HepG2 (cell line): ENCODE results near the gene HOTAIR. TPM values are rescaled to one million over a fixed set of nuclear protein-coding genes. Genes with fewer than 3 reads are reported as not detected.

Experiments
- ATAC-seq: fragments of 200-7000 bp; cut with Tn5 transposase; 3 replicates; pipeline ENCODE4 v1.9.1; 2020; ENCODE audit warnings: mild to moderate bottlenecking, moderate library complexity
- BruUV-seq: library from RNA; stranded (reverse); fragments of 400-500 nt; replicated peaks from 2 replicates; lab custom pipeline; 2021; lab: Mats Ljungman, UMichigan
- CTCF ChIA-PET: fragments of 300-600 bp; formaldehyde crosslinking; extraction: SDS; loops from one replicate; lab custom pipeline; 2021; ENCODE audit warnings: low total read pairs, inconsistent platforms, low intra/inter-chr PET ratio; lab: Yijun Ruan, JAX
- POLR2A ChIA-PET: fragments of 350-600 bp; sonication (Branson Sonifier 250); formaldehyde crosslinking; loops from one replicate; lab custom pipeline; 2020; ENCODE audit warnings: antibody characterized with exemption, inconsistent platforms; lab: Yijun Ruan, JAX
- DNase-seq: peaks from one replicate; pipeline ENCODE4 v3.0.0-alpha.2; 2015; ENCODE audit warnings: low spot score
- FAIRE-seq: peaks from 3 replicates; lab custom pipeline; 2011; peaks lifted over from hg19 to GRCh38; lab: Jason Lieb, UNC
- H2AFZ ChIP-seq: one replicate; pipeline ENCODE4 v1.6.1; 2011; ENCODE audit warnings: low read length, inconsistent platforms
- H3K27ac ChIP-seq: fragments of 300-600 bp; 3 replicates; pipeline ENCODE4 v1.8.0; 2011; ENCODE audit warnings: mixed run types, mild to moderate bottlenecking, mixed read lengths, low read length, inconsistent platforms; ENCODE audit not compliant: insufficient read depth; ENCODE audit errors: extremely low read length
- H3K27me3 ChIP-seq, 2 experiments: fragments of 200-600 bp in 1 of 2; 2 replicates in 1 of 2; 3 replicates in 1 of 2; pipeline versions ENCODE4 v1.6.0 to v1.8.0; 2011; ENCODE audit warnings: low read length in 2 of 2, mild to moderate bottlenecking in 2 of 2, moderate library complexity in 2 of 2, inconsistent platforms in 1 of 2; ENCODE audit not compliant: insufficient read depth in 2 of 2, control insufficient read depth in 1 of 2
- H3K36me3 ChIP-seq, 2 experiments: fragments of 200-600 bp in 1 of 2; replicated peaks in 1 of 2; 2 replicates in 1 of 2; 3 replicates in 1 of 2; pipeline versions ENCODE4 v1.5.1 to v1.8.0; 2011; ENCODE audit warnings: low read length in 2 of 2, inconsistent platforms in 1 of 2; ENCODE audit not compliant: insufficient read depth in 2 of 2, control insufficient read depth in 1 of 2
- H3K4me1 ChIP-seq: 2 replicates; pipeline ENCODE4 v1.5.1; 2012; ENCODE audit warnings: low read length, inconsistent platforms; ENCODE audit not compliant: insufficient read depth
- H3K4me2 ChIP-seq: 2 replicates; pipeline ENCODE4 v1.6.0; 2011; ENCODE audit warnings: low read depth, low read length, inconsistent platforms
- H3K4me3 ChIP-seq, 3 experiments: fragments of 200-600 bp in 1 of 3; sonication (generic), shearing (Covaris generic) in 1 of 3; replicated peaks in 1 of 3; 2 replicates each; pipeline ENCODE4 v1.5.1; 2011 to 2016; ENCODE audit warnings: low read length in 3 of 3, inconsistent platforms in 2 of 3, low read depth in 2 of 3, mild to moderate bottlenecking in 2 of 3, control low read depth in 1 of 3, mixed read lengths in 1 of 3; ENCODE audit not compliant: insufficient read depth in 1 of 3
- H3K79me2 ChIP-seq: one replicate; pipeline ENCODE4 v1.6.1; 2011; ENCODE audit warnings: low read length, inconsistent platforms; ENCODE audit not compliant: insufficient read depth
- H3K9ac ChIP-seq: 2 replicates; pipeline ENCODE4 v1.6.0; 2011; ENCODE audit warnings: mild to moderate bottlenecking, low read depth, low read length, inconsistent platforms; ENCODE audit not compliant: insufficient read depth
- H3K9me3 ChIP-seq: 2 replicates; pipeline ENCODE4 v1.5.1; 2012; ENCODE audit warnings: mild to moderate bottlenecking, low read length
- H4K20me1 ChIP-seq: 2 replicates; pipeline ENCODE4 v1.6.0; 2011; ENCODE audit warnings: inconsistent platforms, mild to moderate bottlenecking, low read length, moderate library complexity; ENCODE audit not compliant: insufficient read depth
- CHCHD3 ChIP-seq: sonication (generic); formaldehyde crosslinking; IDR thresholded peaks from 2 replicates; pipeline ENCODE4 v1.8.0; 2022; ENCODE audit warnings: mild to moderate bottlenecking, missing genetic modification reagents, moderate library complexity
- ERF ChIP-seq: IDR thresholded peaks from 2 replicates; pipeline ENCODE4 v1.6.1; 2018; ENCODE audit warnings: missing biosample characterization, missing genetic modification reagents
- FOXA1 ChIP-seq, 2 experiments: fragments of 450-650 bp in 1 of 2; sonication (generic) in 1 of 2; formaldehyde crosslinking in 1 of 2; IDR thresholded peaks; 2 replicates each; pipeline versions ENCODE4 v1.4.0 to v1.6.1; 2016 to 2020; ENCODE audit warnings: missing genetic modification reagents in 1 of 2
- GABPB1 ChIP-seq: IDR thresholded peaks from 2 replicates; pipeline ENCODE4 v1.6.1; 2016; ENCODE audit warnings: mild to moderate bottlenecking, missing genetic modification reagents, moderate library complexity, missing compliant biosample characterization
- PHF8 ChIP-seq: sonication (generic); formaldehyde crosslinking; IDR thresholded peaks from 2 replicates; pipeline ENCODE4 v1.5.0; 2020; ENCODE audit warnings: missing genetic modification reagents
- YEATS4 ChIP-seq: sonication (generic); formaldehyde crosslinking; IDR thresholded peaks from 2 replicates; pipeline ENCODE4 v1.4.0; 2020; ENCODE audit warnings: missing genetic modification reagents, borderline replicate concordance
- ZFX ChIP-seq: sonication (generic); formaldehyde crosslinking; IDR thresholded peaks from 2 replicates; pipeline ENCODE4 v1.4.0; 2020; ENCODE audit warnings: mild to moderate bottlenecking, low read depth, missing genetic modification reagents, moderate library complexity
- ZNF7 ChIP-seq: IDR thresholded peaks from 2 replicates; pipeline ENCODE4 v1.6.1; 2016; ENCODE audit warnings: missing biosample characterization, missing genetic modification reagents
- ZNF790 ChIP-seq: sonication (generic); formaldehyde crosslinking; IDR thresholded peaks from 2 replicates; pipeline ENCODE4 v1.8.0; 2022; ENCODE audit warnings: missing genetic modification reagents, mild to moderate bottlenecking, borderline replicate concordance
- ZSCAN20 ChIP-seq: sonication (generic); formaldehyde crosslinking; IDR thresholded peaks from 2 replicates; pipeline ENCODE4 v1.4.0; 2020; ENCODE audit warnings: missing genetic modification reagents, mild to moderate bottlenecking, borderline replicate concordance
- WGBS: methylation state at CpG from one replicate; pipeline ENCODE4 v1.1.6; 2017; ENCODE audit warnings: low lambda C conversion rate; 5-methylcytosine and 5-hydroxymethylcytosine counted together
- in situ Hi-C: cut with HindIII; loops from 2 replicates; pipeline ENCODE4 v1.10.0; 2017; ENCODE audit warnings: low pct_unique_long_range_greater_than_20kb; ENCODE audit not compliant: extremely low pct_ligation_motif_present
- intact Hi-C: fragments of 100-400 bp; cut with micrococcal nuclease; formaldehyde crosslinking; loops from one replicate; pipeline ENCODE4 v1.10.0; 2022; ENCODE audit not compliant: unreplicated experiment
- polyA plus RNA-seq, 8 experiments: library from polyadenylated mRNA; depleted of rRNA in 3 of 8; stranded (reverse) in 7 of 8; unstranded in 1 of 8; fragments of >200 nt; fragmentation: Illumina TruSeq in 4 of 8; extraction: Trizol in 4 of 8; gene quantifications; 2 replicates each; pipeline versions ENCODE4 v1.2.1 to v1.2.3, GENCODE V29; 2011 to 2016; ENCODE audit warnings: low read depth in 4 of 8, missing spikeins in 1 of 8, mixed read lengths in 1 of 8; ENCODE audit not compliant: insufficient read depth in 1 of 8
- total RNA-seq, 5 experiments: library from RNA; depleted of rRNA; stranded (reverse); fragments of >200 nt; fragmentation: Illumina TruSeq; extraction: Trizol; gene quantifications; 2 replicates each; pipeline ENCODE4 v1.2.3, GENCODE V29; 2016; ENCODE audit warnings: low read depth in 1 of 5
- TF ChIP-seq, protein P1 (sequence below): sonication (generic); formaldehyde crosslinking; IDR thresholded peaks from 2 replicates; pipeline ENCODE4 v1.4.0; 2020; ENCODE audit warnings: missing genetic modification reagents, borderline replicate concordance
- TF ChIP-seq, protein P2 (sequence below): sonication (generic); formaldehyde crosslinking; IDR thresholded peaks from 2 replicates; pipeline ENCODE4 v1.5.1; 2020; ENCODE audit warnings: missing genetic modification reagents, mild to moderate bottlenecking, borderline replicate concordance
- TF ChIP-seq, protein P3 (sequence below): sonication (generic); formaldehyde crosslinking; IDR thresholded peaks from 2 replicates; pipeline ENCODE4 v1.5.0; 2020; ENCODE audit warnings: missing genetic modification reagents

The HOTAIR gene
- total and polyA plus RNA-seq, 2 of the 13 experiments (the other 11 are each of a cell fraction or from before 2014, with no cell fraction given) = not detected

DNA sequence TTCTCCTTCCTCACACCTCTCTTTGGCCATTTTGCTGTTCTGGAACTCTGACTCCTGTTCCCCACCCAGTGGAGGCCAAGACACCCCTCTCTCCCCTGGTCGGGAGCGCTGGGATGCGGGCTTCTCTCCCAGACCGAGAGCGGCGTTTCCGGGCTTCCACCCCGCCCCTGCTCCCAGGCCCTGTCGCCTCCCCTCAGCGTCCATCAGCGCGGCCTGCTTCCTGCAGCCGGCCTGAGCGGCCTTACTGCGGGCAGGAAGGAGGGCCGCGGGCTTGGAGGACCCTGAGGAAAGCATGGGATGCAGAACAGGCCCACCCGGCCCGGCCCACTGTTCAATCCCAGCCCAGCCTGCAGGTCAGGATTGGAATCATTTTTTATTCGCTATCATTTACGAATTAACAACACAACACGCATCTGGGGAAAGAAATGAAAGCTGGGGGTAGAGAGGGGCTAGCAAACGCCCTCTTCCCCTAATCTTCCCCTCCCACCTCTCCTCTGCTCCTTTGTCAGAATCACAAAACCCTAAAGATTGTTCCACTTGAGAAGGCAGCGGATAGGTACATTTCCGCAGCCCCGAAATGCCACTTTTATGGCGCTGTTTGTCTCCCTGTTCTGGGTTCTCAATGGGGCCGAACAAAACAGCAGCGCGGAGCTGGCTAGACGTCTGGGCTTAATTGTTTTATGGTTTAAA is 30.2 kb upstream of the HOTAIR start (continued):
- TF ChIP-seq, protein P1, sequence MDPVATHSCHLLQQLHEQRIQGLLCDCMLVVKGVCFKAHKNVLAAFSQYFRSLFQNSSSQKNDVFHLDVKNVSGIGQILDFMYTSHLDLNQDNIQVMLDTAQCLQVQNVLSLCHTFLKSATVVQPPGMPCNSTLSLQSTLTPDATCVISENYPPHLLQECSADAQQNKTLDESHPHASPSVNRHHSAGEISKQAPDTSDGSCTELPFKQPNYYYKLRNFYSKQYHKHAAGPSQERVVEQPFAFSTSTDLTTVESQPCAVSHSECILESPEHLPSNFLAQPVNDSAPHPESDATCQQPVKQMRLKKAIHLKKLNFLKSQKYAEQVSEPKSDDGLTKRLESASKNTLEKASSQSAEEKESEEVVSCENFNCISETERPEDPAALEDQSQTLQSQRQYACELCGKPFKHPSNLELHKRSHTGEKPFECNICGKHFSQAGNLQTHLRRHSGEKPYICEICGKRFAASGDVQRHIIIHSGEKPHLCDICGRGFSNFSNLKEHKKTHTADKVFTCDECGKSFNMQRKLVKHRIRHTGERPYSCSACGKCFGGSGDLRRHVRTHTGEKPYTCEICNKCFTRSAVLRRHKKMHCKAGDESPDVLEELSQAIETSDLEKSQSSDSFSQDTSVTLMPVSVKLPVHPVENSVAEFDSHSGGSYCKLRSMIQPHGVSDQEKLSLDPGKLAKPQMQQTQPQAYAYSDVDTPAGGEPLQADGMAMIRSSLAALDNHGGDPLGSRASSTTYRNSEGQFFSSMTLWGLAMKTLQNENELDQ (CRISPR knock-in tag) = no peak
- TF ChIP-seq ERF (no peak), GABPB1 (peak; percentile 73; the same call in 1 of the 2 replicates), PHF8 (peak; percentile 36; the same call in 1 of the 2 replicates), ZFX (peak; percentile 79), ZNF790 (CRISPR knock-in tag) (no peak)

DNA sequence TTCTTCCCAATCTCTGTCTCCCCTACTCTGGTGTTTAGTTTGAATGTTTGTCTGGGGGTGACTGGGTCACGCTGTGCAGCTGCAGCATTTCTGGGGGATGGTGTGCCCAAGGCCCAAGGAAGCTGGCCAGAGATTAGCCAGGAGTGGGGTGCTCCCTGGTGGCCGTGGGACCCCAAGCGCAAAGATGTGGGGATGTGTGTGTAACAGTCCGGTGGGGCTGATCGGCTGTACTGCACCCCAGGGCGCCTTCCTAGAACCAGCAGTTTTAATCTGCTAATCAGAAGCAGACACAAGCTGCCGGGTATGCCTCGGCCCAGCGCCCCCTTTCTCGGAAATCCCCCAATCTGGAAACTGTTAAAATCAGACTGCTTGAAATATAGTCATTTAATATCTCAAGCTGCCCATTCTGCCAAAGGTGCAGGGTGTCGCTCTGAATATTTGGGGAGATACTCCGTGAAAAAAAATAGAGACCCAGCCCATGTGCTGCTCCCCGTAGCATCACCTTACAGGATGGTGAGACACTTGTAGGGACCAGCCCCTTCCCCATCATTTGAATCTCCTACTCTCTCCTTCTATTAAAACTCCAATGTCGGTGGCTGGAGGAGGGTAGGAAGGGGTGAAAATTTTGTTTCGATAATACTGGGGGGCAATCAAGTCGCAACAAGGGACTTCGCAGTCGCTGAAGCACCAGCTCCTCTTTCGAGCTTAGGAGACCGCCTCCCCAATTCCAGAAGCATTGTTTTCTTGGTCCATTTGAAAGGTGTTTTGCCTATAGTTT is 29.5 kb upstream of the HOTAIR start:
- DNase-seq (no peak), ATAC-seq (no peak), FAIRE-seq (no peak)
- no TSS peak for BruUV-seq
- H3K27me3 ChIP-seq = peaks cover 25 to 89% of the 10 kb centered on the region in 2 experiments
- H2AFZ ChIP-seq = no peak overlapping the region
- peaks cover 33% of the 10 kb centered on the region for H3K4me1 ChIP-seq
- intact Hi-C loops (loop anchor here (10.0 kb wide), 1 partner anchor 361 kb away; the partner anchor contains the start of gene GPR84), in situ Hi-C loops (no loop called here)
- POLR2A ChIA-PET = no interaction called here
- H3K9ac ChIP-seq = no peak overlapping the region
- CTCF ChIA-PET = interaction anchor here (3.3 kb wide), 1 partner anchor 203 kb away, joined by 26 read pairs; no protein-coding TSS in a partner anchor
- WGBS = 31% methylated on average over 11 of the region's 20 CpGs
- H3K4me3 ChIP-seq = peak overlapping the region in 1 of 3 experiments; percentile 42; a peak in 1 of 6 replicates
- H3K4me2 ChIP-seq = no peak overlapping the region
- H3K9me3 ChIP-seq = no peaks in the 10 kb centered on the region
- H3K36me3 ChIP-seq = no peaks in the 10 kb centered on the region
- no peak overlapping the region for H3K27ac ChIP-seq
- H4K20me1 ChIP-seq = no peaks in the 10 kb centered on the region
- H3K79me2 ChIP-seq = no peaks in the 10 kb centered on the region
- TF ChIP-seq FOXA1 (IDR thresholded peaks at IDR 0.05) (no peak), FOXA1 (CRISPR knock-in tag; IDR thresholded peaks at IDR 0.05) (no peak), CHCHD3 (no peak), GABPB1 (no peak), YEATS4 (CRISPR knock-in tag) (no peak), ZNF7 (no peak), ZSCAN20 (CRISPR knock-in tag) (no peak)
- TF ChIP-seq, protein P2, sequence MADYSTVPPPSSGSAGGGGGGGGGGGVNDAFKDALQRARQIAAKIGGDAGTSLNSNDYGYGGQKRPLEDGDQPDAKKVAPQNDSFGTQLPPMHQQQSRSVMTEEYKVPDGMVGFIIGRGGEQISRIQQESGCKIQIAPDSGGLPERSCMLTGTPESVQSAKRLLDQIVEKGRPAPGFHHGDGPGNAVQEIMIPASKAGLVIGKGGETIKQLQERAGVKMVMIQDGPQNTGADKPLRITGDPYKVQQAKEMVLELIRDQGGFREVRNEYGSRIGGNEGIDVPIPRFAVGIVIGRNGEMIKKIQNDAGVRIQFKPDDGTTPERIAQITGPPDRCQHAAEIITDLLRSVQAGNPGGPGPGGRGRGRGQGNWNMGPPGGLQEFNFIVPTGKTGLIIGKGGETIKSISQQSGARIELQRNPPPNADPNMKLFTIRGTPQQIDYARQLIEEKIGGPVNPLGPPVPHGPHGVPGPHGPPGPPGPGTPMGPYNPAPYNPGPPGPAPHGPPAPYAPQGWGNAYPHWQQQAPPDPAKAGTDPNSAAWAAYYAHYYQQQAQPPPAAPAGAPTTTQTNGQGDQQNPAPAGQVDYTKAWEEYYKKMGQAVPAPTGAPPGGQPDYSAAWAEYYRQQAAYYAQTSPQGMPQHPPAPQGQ (CRISPR knock-in tag) = no peak
- TF ChIP-seq, protein P3, sequence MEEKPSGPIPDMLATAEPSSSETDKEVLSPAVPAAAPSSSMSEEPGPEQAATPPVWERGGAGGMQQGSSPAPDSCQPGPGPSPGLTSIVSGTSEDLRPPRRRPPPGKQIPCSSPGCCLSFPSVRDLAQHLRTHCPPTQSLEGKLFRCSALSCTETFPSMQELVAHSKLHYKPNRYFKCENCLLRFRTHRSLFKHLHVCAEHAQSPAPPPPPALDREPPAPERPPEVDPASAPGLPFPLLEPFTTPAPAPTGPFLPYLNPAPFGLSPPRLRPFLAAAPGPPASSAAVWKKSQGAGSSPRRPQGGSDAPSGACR (CRISPR knock-in tag) = no peak
